ENCODE measurements around the gene WDR55.

DNA sequence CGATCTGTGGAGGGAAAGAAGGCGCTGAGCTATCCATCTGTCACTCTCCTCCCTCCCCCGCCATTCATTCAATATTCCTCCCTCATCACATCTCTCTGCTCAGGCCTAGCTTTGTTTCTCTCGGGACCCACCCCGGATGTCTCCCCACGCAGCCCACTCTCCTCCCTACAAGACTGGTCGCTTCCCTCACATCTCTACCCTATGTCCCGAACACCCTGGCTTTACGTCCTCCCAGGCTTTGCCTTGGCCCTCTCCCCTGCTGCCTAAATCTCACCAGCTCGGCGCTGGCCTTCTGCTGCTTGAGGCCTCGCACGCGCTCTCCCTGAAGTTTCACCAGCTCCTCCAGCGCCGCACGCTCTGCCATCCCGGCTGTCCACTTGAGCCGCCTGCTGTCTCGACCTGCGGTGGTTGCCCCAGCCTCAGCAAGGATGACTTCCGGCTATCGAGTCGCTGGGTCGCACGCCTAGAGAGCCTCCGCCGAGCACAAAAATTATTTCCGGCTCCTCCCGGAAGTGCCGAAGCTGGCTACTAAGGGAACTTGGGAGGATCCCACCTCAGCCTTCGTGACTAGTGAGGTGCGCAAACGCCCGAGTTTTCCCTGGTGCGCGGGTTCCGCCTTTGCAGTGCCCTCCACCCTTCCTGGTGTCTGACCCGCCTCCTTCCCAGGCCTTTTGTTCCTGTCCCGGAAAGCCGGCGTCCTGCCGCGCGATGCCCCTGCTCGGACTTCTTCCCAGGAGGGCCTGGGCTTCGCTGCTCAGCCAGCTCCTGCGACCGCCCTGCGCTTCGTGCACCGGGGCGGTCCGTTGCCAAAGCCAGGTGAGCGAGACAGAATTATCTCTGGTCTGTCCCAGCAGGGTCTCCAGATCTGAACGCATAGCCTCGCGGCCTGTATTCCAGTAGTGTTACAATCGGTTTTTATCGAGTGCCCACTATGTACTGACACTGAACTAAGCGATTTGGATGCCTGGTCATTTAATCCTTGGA, 26.5 kb downstream of the WDR55 start, which contains the start of the genes HARS1 and HARS2:
- TF ChIP-seq, protein P1, sequence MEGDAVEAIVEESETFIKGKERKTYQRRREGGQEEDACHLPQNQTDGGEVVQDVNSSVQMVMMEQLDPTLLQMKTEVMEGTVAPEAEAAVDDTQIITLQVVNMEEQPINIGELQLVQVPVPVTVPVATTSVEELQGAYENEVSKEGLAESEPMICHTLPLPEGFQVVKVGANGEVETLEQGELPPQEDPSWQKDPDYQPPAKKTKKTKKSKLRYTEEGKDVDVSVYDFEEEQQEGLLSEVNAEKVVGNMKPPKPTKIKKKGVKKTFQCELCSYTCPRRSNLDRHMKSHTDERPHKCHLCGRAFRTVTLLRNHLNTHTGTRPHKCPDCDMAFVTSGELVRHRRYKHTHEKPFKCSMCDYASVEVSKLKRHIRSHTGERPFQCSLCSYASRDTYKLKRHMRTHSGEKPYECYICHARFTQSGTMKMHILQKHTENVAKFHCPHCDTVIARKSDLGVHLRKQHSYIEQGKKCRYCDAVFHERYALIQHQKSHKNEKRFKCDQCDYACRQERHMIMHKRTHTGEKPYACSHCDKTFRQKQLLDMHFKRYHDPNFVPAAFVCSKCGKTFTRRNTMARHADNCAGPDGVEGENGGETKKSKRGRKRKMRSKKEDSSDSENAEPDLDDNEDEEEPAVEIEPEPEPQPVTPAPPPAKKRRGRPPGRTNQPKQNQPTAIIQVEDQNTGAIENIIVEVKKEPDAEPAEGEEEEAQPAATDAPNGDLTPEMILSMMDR (IDR thresholded peaks at IDR 0.05) = no peak
- no peak for TF ChIP-seq EZH2 (IDR thresholded peaks at IDR 0.05; ENCODE audit: borderline replicate concordance, insufficient read depth, low read depth, low read length, poor library complexity, severe bottlenecking)
